ENCODE measurements around the gene OCIAD2.

DNA sequence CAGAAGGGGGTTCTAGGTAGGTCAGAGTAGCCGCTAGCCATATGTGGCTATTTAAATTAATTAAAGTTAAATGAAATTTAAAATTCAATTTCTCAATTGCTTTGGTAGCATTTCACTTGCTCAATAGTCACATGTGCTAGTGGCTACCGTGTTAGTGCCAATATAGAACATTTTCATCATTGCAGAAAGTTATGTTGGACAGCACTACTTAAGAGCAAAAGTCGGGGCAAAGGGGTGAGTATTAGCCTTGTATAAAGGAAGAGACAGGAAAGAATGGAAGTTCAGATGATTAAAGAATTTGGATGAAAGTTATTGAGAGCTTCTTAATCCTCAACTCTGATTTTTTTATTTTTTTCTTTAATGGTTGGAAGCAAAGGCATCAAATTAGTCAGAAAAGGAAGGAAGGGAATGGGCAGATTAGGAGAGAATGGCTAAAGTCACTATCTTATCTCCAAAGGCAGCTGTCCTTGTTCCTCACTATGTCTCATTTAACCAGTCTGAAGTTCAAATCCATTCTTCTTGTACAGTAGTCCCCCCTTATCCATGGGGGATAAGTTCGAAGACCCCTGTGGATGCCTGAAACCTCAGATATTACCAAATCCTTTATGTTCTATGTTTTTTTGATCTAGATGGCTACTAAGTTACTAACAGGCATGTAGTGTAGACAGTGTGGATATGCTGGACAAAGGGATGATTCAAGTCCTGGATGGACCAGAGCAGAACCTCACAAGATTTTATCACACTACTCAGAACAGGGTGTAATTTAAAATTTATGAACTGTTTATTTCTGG lies 52.8 kb downstream of the OCIAD2 start:
- TF ChIP-seq, protein P1, sequence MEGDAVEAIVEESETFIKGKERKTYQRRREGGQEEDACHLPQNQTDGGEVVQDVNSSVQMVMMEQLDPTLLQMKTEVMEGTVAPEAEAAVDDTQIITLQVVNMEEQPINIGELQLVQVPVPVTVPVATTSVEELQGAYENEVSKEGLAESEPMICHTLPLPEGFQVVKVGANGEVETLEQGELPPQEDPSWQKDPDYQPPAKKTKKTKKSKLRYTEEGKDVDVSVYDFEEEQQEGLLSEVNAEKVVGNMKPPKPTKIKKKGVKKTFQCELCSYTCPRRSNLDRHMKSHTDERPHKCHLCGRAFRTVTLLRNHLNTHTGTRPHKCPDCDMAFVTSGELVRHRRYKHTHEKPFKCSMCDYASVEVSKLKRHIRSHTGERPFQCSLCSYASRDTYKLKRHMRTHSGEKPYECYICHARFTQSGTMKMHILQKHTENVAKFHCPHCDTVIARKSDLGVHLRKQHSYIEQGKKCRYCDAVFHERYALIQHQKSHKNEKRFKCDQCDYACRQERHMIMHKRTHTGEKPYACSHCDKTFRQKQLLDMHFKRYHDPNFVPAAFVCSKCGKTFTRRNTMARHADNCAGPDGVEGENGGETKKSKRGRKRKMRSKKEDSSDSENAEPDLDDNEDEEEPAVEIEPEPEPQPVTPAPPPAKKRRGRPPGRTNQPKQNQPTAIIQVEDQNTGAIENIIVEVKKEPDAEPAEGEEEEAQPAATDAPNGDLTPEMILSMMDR (conservative IDR thresholded peaks at IDR 0.05; ENCODE audit: low read depth, low read length): no peak
- TF ChIP-seq EZH2 (IDR thresholded peaks at IDR 0.05; ENCODE audit: borderline replicate concordance, low read depth, low read length, poor library complexity, severe bottlenecking): no peak
